GM18505 (cell line): ENCODE measurements around the gene GPATCH1.

Source experiments
- ATAC-seq: cut with Tn5 transposase; IDR thresholded peaks from one replicate; pipeline ENCODE4 v1.9.1; 2021; ENCODE audit not compliant: unreplicated experiment
- POLR2A ChIP-seq: IDR thresholded peaks from 4 replicates; pipeline ENCODE4 v1.6.1; 2011; ENCODE audit warnings: borderline replicate concordance; ENCODE audit not compliant: insufficient read depth, insufficient read length; ENCODE audit errors: extremely low read depth

The GPATCH1 gene

GRCh38 chr19:33071887-33072286 is 9.1 kb upstream of the GPATCH1 start:
- ATAC-seq, result no peak
- no peak for TF ChIP-seq POLR2A

GRCh38 chr19:33075519-33075918 is 5.5 kb upstream of the GPATCH1 start:
- no peak for ATAC-seq
- no peak for TF ChIP-seq POLR2A

- no peak for ATAC-seq
- TF ChIP-seq POLR2A, result no peak
Measured at GRCh38 chr19:33085570-33086128, 4.7 kb downstream of the GPATCH1 start.

- no peak for TF ChIP-seq POLR2A
- no peak for ATAC-seq
Measured at GRCh38 chr19:33086955-33087354, 6.0 kb downstream of the GPATCH1 start.

GRCh38 chr19:33089010-33089409 is 8.0 kb downstream of the GPATCH1 start:
- ATAC-seq, result no peak
- no peak for TF ChIP-seq POLR2A

- no peak for TF ChIP-seq POLR2A
- no peak for ATAC-seq
Measured at GRCh38 chr19:33090179-33090578, 9.2 kb downstream of the GPATCH1 start.

GRCh38 chr19:33093420-33094210 is 12.6 kb downstream of the GPATCH1 start:
- no peak for ATAC-seq
- no peak for TF ChIP-seq POLR2A

GRCh38 chr19:33094436-33095067 is 13.6 kb downstream of the GPATCH1 start:
- TF ChIP-seq POLR2A, result no peak
- no peak for ATAC-seq

- no peak for ATAC-seq
- TF ChIP-seq POLR2A, result no peak
Measured at GRCh38 chr19:33096005-33096404, 15.0 kb downstream of the GPATCH1 start.

- no peak for TF ChIP-seq POLR2A
- no peak for ATAC-seq
Measured at GRCh38 chr19:33098055-33098534, 17.1 kb downstream of the GPATCH1 start.

GRCh38 chr19:33100894-33101644 is 20.1 kb downstream of the GPATCH1 start:
- TF ChIP-seq POLR2A, result no peak
- no peak for ATAC-seq

GRCh38 chr19:33102893-33103292 is 21.9 kb downstream of the GPATCH1 start:
- TF ChIP-seq POLR2A, result no peak
- ATAC-seq, result no peak

GRCh38 chr19:33108161-33108560 is 27.2 kb downstream of the GPATCH1 start:
- TF ChIP-seq POLR2A, result no peak
- no peak for ATAC-seq

GRCh38 chr19:33110137-33110910 is 29.3 kb downstream of the GPATCH1 start:
- TF ChIP-seq POLR2A, result no peak
- no peak for ATAC-seq
